Mucosa of rectum (tissue), 2 donors: ENCODE measurements around the gene TRAF1.

Source experiments
- H3K27ac ChIP-seq, 2 donors: one replicate each; pipeline ENCODE4 v1.7.0; 2013; ENCODE audit warnings: inconsistent platforms in 2 of 2, low read depth in 2 of 2, low read length in 2 of 2
- H3K27me3 ChIP-seq, 2 donors: one replicate each; pipeline ENCODE4 v1.7.0; 2013; ENCODE audit warnings: low read length in 2 of 2; ENCODE audit not compliant: control insufficient read depth in 2 of 2, insufficient read depth in 2 of 2
- H3K36me3 ChIP-seq, 2 donors: one replicate each; pipeline ENCODE4 v1.7.0; 2013; ENCODE audit warnings: low read length in 2 of 2; ENCODE audit not compliant: control insufficient read depth in 2 of 2, insufficient read depth in 2 of 2
- H3K4me1 ChIP-seq, 2 donors: one replicate each; pipeline ENCODE4 v1.7.0; 2013; ENCODE audit warnings: low read length in 2 of 2, mild to moderate bottlenecking in 1 of 2; ENCODE audit not compliant: control insufficient read depth in 2 of 2, insufficient read depth in 2 of 2
- H3K4me3 ChIP-seq, 2 donors: one replicate each; pipeline ENCODE4 v1.7.0; 2013; ENCODE audit warnings: low read length in 2 of 2
- H3K9ac ChIP-seq, 2 donors: one replicate each; pipeline ENCODE4 v1.7.0; 2013; ENCODE audit warnings: low read length in 2 of 2, low read depth in 1 of 2, mild to moderate bottlenecking in 1 of 2
- H3K9me3 ChIP-seq, 2 donors: one replicate each; pipeline ENCODE4 v1.7.0; 2013; ENCODE audit warnings: low read length in 2 of 2; ENCODE audit not compliant: control insufficient read depth in 2 of 2
- donor health status: healthy.
- donor health status: Normal muscosa, but diverticular disease.

The TRAF1 gene

DNA sequence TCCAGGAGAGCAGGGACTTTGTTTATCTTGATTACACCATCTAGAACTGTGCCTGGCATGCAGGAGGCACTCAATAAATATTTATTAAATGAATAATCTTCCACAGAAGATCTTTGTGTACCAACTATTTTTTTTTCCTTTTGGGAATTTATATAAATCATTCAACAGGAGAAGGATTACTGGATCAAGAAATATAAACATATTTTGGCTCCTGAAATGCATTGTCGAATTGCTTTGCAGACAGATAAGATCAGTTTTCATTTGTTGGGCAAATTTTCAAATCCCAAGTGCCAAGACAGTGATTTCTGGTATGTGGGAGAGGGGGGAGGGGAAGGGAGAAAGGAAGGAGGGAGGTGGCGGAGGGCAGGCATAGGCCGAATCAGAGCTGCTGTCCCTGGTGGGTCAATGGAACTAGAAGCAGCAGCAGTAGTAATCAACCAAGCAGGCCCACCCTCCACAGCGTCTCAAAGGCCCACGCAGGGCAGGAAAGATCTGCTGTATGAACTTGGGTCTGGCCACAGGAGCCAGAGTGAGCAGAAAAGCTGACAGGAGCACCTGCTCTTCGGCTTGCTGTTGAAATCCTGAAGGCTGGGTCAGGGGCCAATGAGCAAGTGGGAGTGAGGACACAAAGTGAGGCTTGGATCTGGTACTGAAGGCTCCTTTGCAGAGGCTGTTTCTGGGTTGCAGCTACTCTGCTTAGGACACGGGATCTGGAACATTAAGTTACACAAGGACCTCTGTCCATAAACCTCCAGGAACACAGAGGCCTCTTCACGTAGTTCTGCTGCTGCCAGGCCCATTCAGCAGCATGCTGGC, 15.8 kb upstream of the TRAF1 start:
- H3K27ac ChIP-seq, result peak overlapping the region in 1 of 2 donors; percentile 23
- no peaks in the 10 kb centered on the region for H3K36me3 ChIP-seq
- no peak overlapping the region for H3K9ac ChIP-seq
- no peaks in the 10 kb centered on the region for H3K27me3 ChIP-seq
- no peaks in the 10 kb centered on the region for H3K9me3 ChIP-seq
- H3K4me3 ChIP-seq, result no peak overlapping the region
- peaks cover 0 to 4% of the 10 kb centered on the region in 2 donors for H3K4me1 ChIP-seq

DNA sequence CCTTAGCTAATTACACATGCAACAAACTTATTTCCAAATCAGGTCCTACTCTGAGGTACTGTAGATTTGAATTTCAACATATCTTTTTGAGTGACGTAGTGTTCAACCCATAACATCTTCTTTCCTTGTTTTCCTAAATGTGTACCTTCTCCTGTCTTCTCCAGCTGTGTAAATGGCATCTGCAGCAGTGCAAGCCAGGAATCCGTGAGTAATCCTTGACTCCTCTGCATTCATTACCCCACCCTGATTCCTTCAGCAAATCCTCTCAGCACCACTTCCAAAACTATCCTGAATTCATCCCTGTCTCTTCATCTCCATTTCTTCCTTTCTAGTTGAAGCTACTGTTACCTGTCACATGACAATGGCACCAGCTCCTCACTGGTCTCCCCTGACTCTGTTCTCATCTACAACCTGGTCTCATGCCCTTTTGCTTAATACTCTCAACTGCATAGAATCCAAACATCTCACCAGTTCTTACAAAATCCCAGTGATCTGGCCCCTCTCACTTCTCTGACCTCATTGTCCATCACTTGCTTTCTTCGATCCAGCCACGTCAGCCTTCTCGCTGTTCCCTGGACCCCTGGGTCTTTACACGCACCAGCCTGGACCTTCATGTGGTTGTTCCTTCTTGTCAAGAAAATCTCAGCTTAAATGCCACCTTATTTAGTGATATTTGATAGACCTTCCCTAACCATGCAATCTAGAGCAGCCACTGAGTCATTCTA, 14.6 kb upstream of the TRAF1 start:
- Histone ChIP-seq H3K4me1 (peaks cover 2 to 6% of the 10 kb centered on the region in 2 donors), H3K9me3 (no peaks in the 10 kb centered on the region), H3K36me3 (no peaks in the 10 kb centered on the region), H3K9ac (no peak overlapping the region), H3K27ac (no peak overlapping the region), H3K27me3 (no peaks in the 10 kb centered on the region), H3K4me3 (no peak overlapping the region)

DNA sequence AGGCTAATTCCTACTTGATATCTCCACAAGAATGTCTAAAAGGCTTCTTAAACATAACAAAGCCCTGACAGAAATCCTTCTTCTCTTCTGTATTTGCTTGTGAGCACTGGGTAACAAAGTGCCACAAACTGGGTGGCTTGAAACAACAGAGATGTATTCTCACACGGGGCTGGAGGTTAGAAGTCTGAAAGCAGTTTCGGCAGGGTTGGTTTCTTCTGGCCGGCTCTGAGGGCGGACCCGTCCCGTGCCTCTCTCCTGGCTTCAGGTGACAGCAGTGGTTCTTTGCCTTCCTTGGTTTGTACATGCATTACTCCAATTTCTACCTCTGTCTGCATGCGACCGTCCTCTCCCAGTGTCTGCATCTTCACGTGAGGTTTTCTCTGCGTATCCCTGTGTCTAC, 14.0 kb upstream of the TRAF1 start:
- Histone ChIP-seq H3K36me3 (no peaks in the 10 kb centered on the region), H3K9me3 (no peaks in the 10 kb centered on the region), H3K4me1 (peaks cover 8 to 13% of the 10 kb centered on the region in 2 donors), H3K27ac (no peak overlapping the region), H3K27me3 (no peaks in the 10 kb centered on the region), H3K4me3 (no peak overlapping the region), H3K9ac (no peak overlapping the region)

DNA sequence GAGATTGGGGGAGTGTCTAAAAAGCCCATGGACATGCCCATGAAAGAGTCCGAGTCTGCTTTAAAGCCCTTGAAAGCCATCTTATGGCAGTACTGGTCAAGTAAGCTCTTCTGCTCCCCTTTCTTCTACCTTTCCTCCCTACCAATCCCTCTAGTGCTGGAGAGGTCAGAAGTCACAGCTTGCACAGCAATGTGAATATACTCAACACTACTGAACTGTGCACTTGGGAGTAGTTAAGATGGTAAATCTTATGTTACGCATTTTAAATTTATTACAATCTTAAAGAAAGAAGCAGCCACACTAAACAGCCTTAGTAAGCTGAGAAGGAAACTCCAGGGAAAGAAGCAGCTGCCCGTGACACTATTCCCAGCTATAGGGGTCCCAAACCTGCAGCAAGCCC, 12.3 kb upstream of the TRAF1 start:
- Histone ChIP-seq H3K9me3 (no peaks in the 10 kb centered on the region), H3K9ac (no peak overlapping the region), H3K4me1 (peaks cover 24 to 27% of the 10 kb centered on the region in 2 donors), H3K4me3 (no peak overlapping the region), H3K27ac (no peak overlapping the region), H3K36me3 (no peaks in the 10 kb centered on the region), H3K27me3 (no peaks in the 10 kb centered on the region)

DNA sequence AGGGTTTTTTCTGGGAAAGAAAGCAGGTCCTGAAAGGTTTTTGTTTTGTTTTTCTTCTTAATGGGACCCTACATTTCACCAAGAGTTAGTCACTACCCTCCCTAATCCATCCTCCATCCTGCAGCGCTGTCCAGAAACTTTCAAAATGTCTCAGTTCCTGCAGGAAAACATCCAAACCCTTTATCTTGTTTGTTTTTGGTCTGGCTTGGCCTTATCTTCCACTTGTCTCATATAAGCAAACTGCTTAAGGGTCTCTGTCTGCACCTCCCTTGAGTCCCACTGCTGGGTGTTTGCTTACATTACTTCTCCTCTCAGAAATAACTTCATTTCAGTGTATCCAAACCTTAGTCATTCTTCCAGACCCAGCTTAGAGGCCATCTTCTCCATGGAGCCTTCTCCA, 11.0 kb upstream of the TRAF1 start:
- Histone ChIP-seq H3K27ac (no peak overlapping the region), H3K9ac (no peak overlapping the region), H3K4me1 (peaks cover 26 to 27% of the 10 kb centered on the region in 2 donors)

DNA sequence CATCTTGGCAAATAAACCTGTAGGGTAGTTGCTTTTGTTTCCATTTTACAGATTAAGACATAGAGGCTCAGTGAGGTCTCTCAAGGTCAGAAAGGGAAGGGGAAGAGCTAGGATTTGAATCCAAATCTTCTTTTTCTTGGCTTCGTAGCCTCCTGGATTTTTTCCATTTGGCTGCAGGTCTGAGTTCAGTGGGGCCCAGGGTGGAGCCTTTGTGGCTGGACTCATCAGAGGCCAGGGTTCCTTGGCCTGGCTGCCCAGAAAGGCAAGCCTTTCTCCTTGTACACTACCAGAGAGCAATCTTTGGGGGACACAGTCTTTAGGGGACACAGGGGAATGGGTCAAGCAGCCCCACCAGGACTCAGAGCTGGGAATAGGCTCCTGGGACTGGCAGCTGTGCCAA, 10.5 kb upstream of the TRAF1 start:
- H3K4me1 ChIP-seq, result peaks cover 23 to 29% of the 10 kb centered on the region in 2 donors
- no peaks in the 10 kb centered on the region for H3K9me3 ChIP-seq
- no peak overlapping the region for H3K9ac ChIP-seq
- no peak overlapping the region for H3K4me3 ChIP-seq
- no peaks in the 10 kb centered on the region for H3K27me3 ChIP-seq
- H3K36me3 ChIP-seq, result no peaks in the 10 kb centered on the region
- H3K27ac ChIP-seq, result peak overlapping the region in 1 of 2 donors; percentile 19

More for the DNA sequence above, 11.0 kb upstream of the TRAF1 start:
- Histone ChIP-seq H3K9me3 (no peaks in the 10 kb centered on the region), H3K27me3 (no peaks in the 10 kb centered on the region), H3K36me3 (no peaks in the 10 kb centered on the region), H3K4me3 (no peak overlapping the region)

DNA sequence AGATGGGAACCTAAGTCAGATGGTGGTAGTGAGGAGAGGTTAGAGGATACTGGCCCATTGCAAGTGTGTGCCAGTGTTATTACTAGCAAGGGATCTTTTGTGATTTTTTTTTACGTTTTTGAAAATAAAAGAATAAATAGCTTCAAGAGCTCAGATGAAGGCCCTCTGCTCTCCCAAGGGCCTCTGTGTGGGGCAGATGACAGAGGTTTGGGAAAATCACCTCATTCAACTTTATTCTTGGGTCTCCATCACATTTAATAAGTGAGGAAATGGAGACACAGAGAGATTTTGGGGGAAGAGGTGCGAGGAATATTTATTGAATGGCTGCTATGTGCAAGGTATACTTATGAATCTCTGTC, 10.1 kb upstream of the TRAF1 start:
- Histone ChIP-seq H3K4me1 (peaks cover 23 to 32% of the 10 kb centered on the region in 2 donors), H3K27ac (peak overlapping the region in 1 of 2 donors; percentile 19), H3K9me3 (no peaks in the 10 kb centered on the region), H3K36me3 (no peaks in the 10 kb centered on the region), H3K9ac (no peak overlapping the region), H3K27me3 (no peaks in the 10 kb centered on the region), H3K4me3 (no peak overlapping the region)

DNA sequence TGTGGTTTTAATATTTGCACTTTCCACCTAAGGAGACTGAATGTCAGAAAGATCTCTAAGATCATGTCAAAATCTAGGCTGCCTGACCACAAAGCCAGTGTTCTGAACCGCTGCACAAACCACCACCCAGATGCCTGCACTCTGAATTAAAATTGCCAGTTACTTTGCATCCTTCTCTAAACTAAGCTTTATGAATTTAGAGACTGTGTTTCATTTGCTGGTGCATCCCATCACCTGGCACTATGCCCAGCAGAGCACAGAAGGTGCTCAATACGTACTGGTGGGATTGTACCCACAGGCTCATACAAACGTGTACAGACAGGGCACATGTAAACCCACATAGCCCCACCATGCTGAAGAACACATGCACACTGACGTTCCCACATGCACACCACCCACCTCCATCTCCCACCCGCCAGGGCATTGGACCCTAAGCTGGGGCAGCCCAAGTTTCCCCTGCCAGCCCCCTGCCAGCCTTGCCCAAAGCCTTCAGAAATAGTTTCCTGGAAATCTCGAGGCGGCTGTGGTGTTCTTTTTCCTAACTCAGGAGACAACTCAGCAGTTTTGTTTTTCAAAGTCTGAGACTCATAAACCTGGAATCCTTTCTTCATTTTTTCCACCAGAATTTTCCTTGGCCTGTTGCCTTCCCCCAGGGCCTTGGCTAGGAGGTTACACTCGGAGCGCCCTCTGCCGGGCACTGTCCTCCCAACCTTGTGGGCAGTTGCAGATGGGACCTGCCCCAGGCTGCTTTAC, 9.6 kb upstream of the TRAF1 start:
- no peaks in the 10 kb centered on the region for H3K27me3 ChIP-seq
- H3K27ac ChIP-seq, result peak overlapping the region; percentile 49 to 57
- H3K4me1 ChIP-seq, result peaks cover 26 to 36% of the 10 kb centered on the region in 2 donors
- H3K36me3 ChIP-seq, result no peaks in the 10 kb centered on the region
- no peaks in the 10 kb centered on the region for H3K9me3 ChIP-seq
- peak overlapping the region; percentile 35 to 46 for H3K9ac ChIP-seq
- H3K4me3 ChIP-seq, result peak overlapping the region; percentile 6 to 16

DNA sequence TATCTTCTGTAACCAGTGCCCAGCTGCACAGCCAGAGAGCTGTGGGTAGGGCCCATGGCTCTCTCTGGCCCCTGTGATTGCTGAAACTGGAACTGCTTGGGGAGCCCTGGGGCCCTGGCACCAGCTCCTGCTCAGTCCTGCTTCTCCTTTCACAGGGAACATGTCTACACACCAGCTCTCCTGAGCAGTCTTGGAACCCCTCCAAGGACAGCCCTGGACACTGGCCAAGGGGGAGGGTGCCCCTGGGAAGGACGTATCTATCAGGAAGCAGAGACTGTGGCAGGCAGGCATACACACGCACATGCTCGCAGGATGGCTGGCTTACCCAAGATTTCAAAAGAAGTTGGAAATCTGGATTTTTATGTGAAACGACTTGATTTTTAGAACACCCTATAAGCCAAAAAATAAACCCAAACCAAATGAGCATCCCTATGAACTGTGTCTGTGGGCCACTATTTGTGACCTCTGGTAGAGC, 8.8 kb upstream of the TRAF1 start:
- no peaks in the 10 kb centered on the region for H3K9me3 ChIP-seq
- H3K4me1 ChIP-seq, result peaks cover 28 to 37% of the 10 kb centered on the region in 2 donors
- no peaks in the 10 kb centered on the region for H3K36me3 ChIP-seq
- H3K27ac ChIP-seq, result peak overlapping the region; percentile 49 to 57
- H3K27me3 ChIP-seq, result no peaks in the 10 kb centered on the region
- H3K4me3 ChIP-seq, result no peak overlapping the region
- H3K9ac ChIP-seq, result peak overlapping the region; percentile 46 to 48

DNA sequence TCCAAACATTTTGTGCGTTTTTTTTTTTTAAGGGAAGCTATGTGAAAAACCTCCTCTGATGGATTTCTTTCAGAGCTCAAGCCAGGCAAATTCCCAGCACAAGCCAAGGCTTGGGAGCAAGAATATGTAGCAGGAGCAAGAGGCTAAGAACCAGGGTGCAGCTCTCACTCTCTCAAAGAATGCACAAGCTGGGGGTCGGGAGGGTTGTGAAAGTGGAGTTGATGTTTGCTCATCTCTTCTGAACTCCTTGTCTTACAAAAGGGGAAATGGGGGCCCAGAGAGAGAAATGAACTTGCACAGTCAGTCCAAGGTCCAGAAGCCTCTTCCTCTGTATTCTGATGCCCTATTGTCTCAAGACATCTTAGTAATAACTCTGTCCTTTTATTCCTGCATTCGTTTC, 7.7 kb upstream of the TRAF1 start:
- H3K9ac ChIP-seq, result peak overlapping the region in 1 of 2 donors; percentile 10
- no peaks in the 10 kb centered on the region for H3K9me3 ChIP-seq
- peak overlapping the region in 1 of 2 donors; percentile 32 for H3K27ac ChIP-seq
- peaks cover 29 to 41% of the 10 kb centered on the region in 2 donors for H3K4me1 ChIP-seq
- no peaks in the 10 kb centered on the region for H3K36me3 ChIP-seq
- H3K27me3 ChIP-seq, result no peaks in the 10 kb centered on the region
- H3K4me3 ChIP-seq, result no peak overlapping the region
